WTC11 (cell line): ENCODE data around the gene ALG2. TPM values are rescaled to one million over a fixed set of nuclear protein-coding genes. Genes with fewer than 3 reads are reported as not detected.

Experiments used
- ATAC-seq: fragments of 200-7000 bp; cut with Tn5 transposase; 2 replicates; pipeline ENCODE4 v1.10.0; 2021; ENCODE audit warnings: mild to moderate bottlenecking, moderate library complexity
- CTCF ChIA-PET: fragments of 300-600 bp; sonication (Branson Sonifier 250); formaldehyde crosslinking; loops from one replicate; lab custom pipeline; 2021; ENCODE audit warnings: antibody characterized with exemption; lab: Charles Lee
- POLR2A ChIA-PET: fragments of 350-600 bp; sonication (Branson Sonifier 250); formaldehyde crosslinking; loops from one replicate; lab custom pipeline; 2021; ENCODE audit warnings: antibody characterized with exemption; lab: Charles Lee
- DNase-seq: peaks from one replicate; pipeline ENCODE4 v3.0.0; 2021; ENCODE audit warnings: low spot score
- H3K27ac Mint-ChIP-seq: 2 replicates; pipeline ENCODE4 v1.8.0; 2021; ENCODE audit warnings: mixed read lengths
- H3K27me3 Mint-ChIP-seq: 2 replicates; pipeline ENCODE4 v1.8.0; 2021; ENCODE audit warnings: low read depth, mild to moderate bottlenecking, moderate library complexity, mixed read lengths
- H3K36me3 Mint-ChIP-seq: 2 replicates; pipeline ENCODE4 v1.8.0; 2021; ENCODE audit warnings: mixed read lengths
- H3K4me1 Mint-ChIP-seq: 2 replicates; pipeline ENCODE4 v1.8.0; 2022; ENCODE audit warnings: mixed read lengths
- H3K4me3 Mint-ChIP-seq: 2 replicates; pipeline ENCODE4 v1.8.0; 2021; ENCODE audit warnings: mild to moderate bottlenecking, moderate library complexity, mixed read lengths
- H3K9me3 Mint-ChIP-seq: 2 replicates; pipeline ENCODE4 v1.8.0; 2021; ENCODE audit warnings: mixed read lengths
- ATF1 ChIP-seq: sonication (generic); formaldehyde crosslinking; IDR thresholded peaks from 2 replicates; pipeline ENCODE4 v1.8.1; 2023; ENCODE audit warnings: mild to moderate bottlenecking, moderate library complexity, missing genetic modification reagents
- ATF6 ChIP-seq: sonication (generic); formaldehyde crosslinking; IDR thresholded peaks from 2 replicates; pipeline ENCODE4 v1.8.1; 2023; ENCODE audit warnings: mild to moderate bottlenecking, missing genetic modification reagents
- CBFB ChIP-seq: sonication (generic); formaldehyde crosslinking; IDR thresholded peaks from 2 replicates; pipeline ENCODE4 v1.8.1; 2022; ENCODE audit warnings: mild to moderate bottlenecking, low read depth, missing genetic modification reagents
- SP1 ChIP-seq: sonication (generic); formaldehyde crosslinking; conservative IDR thresholded peaks from 2 replicates; pipeline ENCODE4 v1.8.1; 2022; ENCODE audit warnings: missing genetic modification reagents
- ZNF232 ChIP-seq: sonication (generic); formaldehyde crosslinking; IDR thresholded peaks from 2 replicates; pipeline ENCODE4 v1.8.0; 2022; ENCODE audit warnings: mild to moderate bottlenecking, missing genetic modification reagents
- ZNF281 ChIP-seq: sonication (generic); formaldehyde crosslinking; IDR thresholded peaks from 2 replicates; pipeline ENCODE4 v1.8.0; 2023; ENCODE audit warnings: mild to moderate bottlenecking, missing genetic modification reagents
- ZNF396 ChIP-seq: fragments of 250-450 bp; sonication (Bioruptor Pico); IDR thresholded peaks from 2 replicates; pipeline ENCODE4 v1.8.0; 2021; ENCODE audit warnings: mild to moderate bottlenecking, moderate library complexity, borderline replicate concordance
- total RNA-seq: library from RNA; stranded (reverse); gene quantifications from 3 replicates; pipeline ENCODE4 v1.2.3, GENCODE V29; 2021
- TF ChIP-seq, protein P1 (sequence below): fragments of 250-450 bp; sonication (Bioruptor Pico); IDR thresholded peaks from 2 replicates; pipeline ENCODE4 v1.8.0; 2021; ENCODE audit warnings: mild to moderate bottlenecking
- TF ChIP-seq, protein P2 (sequence below): fragments of 250-450 bp; sonication (Bioruptor Pico); IDR thresholded peaks from 2 replicates; pipeline ENCODE4 v1.9.0; 2021; ENCODE audit warnings: mild to moderate bottlenecking, borderline replicate concordance
- TF ChIP-seq, protein P3 (sequence below): sonication (generic); formaldehyde crosslinking; IDR thresholded peaks from 2 replicates; pipeline ENCODE4 v1.8.0; 2023; ENCODE audit warnings: missing genetic modification reagents, mild to moderate bottlenecking, borderline replicate concordance
- TF ChIP-seq, protein P4 (sequence below): fragments of 250-450 bp; sonication (Bioruptor Pico); IDR thresholded peaks from 2 replicates; pipeline ENCODE4 v1.9.0; 2021; ENCODE audit warnings: mild to moderate bottlenecking
- TF ChIP-seq, protein P5 (sequence below): fragments of 250-450 bp; sonication (Bioruptor Pico); IDR thresholded peaks from 2 replicates; pipeline ENCODE4 v1.9.0; 2021; ENCODE audit warnings: moderate library complexity, mild to moderate bottlenecking, inconsistent platforms, borderline replicate concordance

Gene ALG2
- total RNA-seq, 1 experiment from 2014 or later: 25.2 TPM

GRCh38 chr9:99180199-99180598 is 41.5 kb downstream of the ALG2 start (continued):
- TF ChIP-seq, protein P1, sequence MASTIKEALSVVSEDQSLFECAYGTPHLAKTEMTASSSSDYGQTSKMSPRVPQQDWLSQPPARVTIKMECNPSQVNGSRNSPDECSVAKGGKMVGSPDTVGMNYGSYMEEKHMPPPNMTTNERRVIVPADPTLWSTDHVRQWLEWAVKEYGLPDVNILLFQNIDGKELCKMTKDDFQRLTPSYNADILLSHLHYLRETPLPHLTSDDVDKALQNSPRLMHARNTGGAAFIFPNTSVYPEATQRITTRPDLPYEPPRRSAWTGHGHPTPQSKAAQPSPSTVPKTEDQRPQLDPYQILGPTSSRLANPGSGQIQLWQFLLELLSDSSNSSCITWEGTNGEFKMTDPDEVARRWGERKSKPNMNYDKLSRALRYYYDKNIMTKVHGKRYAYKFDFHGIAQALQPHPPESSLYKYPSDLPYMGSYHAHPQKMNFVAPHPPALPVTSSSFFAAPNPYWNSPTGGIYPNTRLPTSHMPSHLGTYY (CRISPR knock-in tag): no peak
- TF ChIP-seq, protein P2, sequence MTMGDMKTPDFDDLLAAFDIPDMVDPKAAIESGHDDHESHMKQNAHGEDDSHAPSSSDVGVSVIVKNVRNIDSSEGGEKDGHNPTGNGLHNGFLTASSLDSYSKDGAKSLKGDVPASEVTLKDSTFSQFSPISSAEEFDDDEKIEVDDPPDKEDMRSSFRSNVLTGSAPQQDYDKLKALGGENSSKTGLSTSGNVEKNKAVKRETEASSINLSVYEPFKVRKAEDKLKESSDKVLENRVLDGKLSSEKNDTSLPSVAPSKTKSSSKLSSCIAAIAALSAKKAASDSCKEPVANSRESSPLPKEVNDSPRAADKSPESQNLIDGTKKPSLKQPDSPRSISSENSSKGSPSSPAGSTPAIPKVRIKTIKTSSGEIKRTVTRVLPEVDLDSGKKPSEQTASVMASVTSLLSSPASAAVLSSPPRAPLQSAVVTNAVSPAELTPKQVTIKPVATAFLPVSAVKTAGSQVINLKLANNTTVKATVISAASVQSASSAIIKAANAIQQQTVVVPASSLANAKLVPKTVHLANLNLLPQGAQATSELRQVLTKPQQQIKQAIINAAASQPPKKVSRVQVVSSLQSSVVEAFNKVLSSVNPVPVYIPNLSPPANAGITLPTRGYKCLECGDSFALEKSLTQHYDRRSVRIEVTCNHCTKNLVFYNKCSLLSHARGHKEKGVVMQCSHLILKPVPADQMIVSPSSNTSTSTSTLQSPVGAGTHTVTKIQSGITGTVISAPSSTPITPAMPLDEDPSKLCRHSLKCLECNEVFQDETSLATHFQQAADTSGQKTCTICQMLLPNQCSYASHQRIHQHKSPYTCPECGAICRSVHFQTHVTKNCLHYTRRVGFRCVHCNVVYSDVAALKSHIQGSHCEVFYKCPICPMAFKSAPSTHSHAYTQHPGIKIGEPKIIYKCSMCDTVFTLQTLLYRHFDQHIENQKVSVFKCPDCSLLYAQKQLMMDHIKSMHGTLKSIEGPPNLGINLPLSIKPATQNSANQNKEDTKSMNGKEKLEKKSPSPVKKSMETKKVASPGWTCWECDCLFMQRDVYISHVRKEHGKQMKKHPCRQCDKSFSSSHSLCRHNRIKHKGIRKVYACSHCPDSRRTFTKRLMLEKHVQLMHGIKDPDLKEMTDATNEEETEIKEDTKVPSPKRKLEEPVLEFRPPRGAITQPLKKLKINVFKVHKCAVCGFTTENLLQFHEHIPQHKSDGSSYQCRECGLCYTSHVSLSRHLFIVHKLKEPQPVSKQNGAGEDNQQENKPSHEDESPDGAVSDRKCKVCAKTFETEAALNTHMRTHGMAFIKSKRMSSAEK (CRISPR knock-in tag): no peak
- no peak for TF ChIP-seq ATF1 (CRISPR knock-in tag)
- TF ChIP-seq ZNF396 (CRISPR knock-in tag): no peak
- TF ChIP-seq, protein P3, sequence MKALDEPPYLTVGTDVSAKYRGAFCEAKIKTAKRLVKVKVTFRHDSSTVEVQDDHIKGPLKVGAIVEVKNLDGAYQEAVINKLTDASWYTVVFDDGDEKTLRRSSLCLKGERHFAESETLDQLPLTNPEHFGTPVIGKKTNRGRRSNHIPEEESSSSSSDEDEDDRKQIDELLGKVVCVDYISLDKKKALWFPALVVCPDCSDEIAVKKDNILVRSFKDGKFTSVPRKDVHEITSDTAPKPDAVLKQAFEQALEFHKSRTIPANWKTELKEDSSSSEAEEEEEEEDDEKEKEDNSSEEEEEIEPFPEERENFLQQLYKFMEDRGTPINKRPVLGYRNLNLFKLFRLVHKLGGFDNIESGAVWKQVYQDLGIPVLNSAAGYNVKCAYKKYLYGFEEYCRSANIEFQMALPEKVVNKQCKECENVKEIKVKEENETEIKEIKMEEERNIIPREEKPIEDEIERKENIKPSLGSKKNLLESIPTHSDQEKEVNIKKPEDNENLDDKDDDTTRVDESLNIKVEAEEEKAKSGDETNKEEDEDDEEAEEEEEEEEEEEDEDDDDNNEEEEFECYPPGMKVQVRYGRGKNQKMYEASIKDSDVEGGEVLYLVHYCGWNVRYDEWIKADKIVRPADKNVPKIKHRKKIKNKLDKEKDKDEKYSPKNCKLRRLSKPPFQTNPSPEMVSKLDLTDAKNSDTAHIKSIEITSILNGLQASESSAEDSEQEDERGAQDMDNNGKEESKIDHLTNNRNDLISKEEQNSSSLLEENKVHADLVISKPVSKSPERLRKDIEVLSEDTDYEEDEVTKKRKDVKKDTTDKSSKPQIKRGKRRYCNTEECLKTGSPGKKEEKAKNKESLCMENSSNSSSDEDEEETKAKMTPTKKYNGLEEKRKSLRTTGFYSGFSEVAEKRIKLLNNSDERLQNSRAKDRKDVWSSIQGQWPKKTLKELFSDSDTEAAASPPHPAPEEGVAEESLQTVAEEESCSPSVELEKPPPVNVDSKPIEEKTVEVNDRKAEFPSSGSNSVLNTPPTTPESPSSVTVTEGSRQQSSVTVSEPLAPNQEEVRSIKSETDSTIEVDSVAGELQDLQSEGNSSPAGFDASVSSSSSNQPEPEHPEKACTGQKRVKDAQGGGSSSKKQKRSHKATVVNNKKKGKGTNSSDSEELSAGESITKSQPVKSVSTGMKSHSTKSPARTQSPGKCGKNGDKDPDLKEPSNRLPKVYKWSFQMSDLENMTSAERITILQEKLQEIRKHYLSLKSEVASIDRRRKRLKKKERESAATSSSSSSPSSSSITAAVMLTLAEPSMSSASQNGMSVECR (CRISPR knock-in tag): no peak
- TF ChIP-seq SP1: no peak
- TF ChIP-seq, protein P4, sequence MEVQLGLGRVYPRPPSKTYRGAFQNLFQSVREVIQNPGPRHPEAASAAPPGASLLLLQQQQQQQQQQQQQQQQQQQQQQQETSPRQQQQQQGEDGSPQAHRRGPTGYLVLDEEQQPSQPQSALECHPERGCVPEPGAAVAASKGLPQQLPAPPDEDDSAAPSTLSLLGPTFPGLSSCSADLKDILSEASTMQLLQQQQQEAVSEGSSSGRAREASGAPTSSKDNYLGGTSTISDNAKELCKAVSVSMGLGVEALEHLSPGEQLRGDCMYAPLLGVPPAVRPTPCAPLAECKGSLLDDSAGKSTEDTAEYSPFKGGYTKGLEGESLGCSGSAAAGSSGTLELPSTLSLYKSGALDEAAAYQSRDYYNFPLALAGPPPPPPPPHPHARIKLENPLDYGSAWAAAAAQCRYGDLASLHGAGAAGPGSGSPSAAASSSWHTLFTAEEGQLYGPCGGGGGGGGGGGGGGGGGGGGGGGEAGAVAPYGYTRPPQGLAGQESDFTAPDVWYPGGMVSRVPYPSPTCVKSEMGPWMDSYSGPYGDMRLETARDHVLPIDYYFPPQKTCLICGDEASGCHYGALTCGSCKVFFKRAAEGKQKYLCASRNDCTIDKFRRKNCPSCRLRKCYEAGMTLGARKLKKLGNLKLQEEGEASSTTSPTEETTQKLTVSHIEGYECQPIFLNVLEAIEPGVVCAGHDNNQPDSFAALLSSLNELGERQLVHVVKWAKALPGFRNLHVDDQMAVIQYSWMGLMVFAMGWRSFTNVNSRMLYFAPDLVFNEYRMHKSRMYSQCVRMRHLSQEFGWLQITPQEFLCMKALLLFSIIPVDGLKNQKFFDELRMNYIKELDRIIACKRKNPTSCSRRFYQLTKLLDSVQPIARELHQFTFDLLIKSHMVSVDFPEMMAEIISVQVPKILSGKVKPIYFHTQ: no peak

DNA sequence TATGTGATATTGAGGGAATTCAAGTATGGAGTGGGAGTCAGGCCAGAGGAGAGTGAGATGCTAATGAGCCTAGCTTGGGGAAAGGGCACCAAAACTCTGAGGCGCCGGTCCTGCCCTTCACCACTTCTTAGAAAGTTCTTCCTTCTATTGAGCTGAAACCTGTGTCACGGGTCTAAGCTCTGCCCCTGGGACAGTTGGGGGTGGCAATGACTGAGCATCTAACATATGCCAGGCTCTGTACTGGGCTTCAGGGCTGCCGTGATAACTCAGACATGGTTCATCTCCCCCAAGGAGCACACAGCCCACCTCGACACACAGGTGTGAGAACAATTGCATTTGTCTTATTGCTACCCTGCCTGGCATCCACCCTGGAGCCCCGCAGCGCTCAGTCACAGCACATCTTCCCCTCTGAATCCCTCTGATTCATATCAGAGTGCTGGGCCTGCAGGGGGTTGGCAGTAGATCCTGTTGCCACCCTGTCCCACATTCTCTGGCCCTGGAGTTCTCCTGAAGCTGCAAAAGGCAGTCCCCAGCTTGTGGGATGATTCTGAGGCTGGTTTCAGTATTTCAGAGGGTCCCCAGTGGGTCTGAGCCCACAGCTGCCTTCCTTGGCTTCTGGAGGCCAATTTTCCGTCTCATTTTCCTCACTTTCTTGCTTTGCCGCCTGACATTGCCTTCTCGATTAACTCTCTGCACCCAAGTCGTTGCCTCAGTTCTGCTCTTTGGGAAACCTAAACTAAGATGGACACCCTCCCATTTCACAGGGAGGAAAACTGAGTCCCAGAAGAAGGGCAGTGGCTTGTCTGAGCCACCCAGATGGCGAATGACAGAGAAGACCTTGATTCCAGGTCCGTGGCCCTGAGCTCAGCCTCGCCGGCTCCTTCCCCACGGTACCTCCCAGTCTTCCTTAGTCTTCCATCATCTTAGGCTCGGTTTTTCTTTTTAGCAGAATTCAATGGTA is 42.5 kb downstream of the ALG2 start:
- H3K27me3 Mint-ChIP-seq: no peaks in the 10 kb centered on the region; the same call in 1 of the 2 replicates
- H3K9me3 Mint-ChIP-seq: no peaks in the 10 kb centered on the region
- ChIA-PET CTCF (interaction anchor here (0.6 kb wide), 1 partner anchor 661 kb away, joined by 3 read pairs; no protein-coding TSS in a partner anchor), POLR2A (no interaction called here)
- H3K4me1 Mint-ChIP-seq: peaks cover 17% of the 10 kb centered on the region
- no peak overlapping the region for H3K4me3 Mint-ChIP-seq
- no peak for ATAC-seq
- DNase-seq: no peak
- H3K27ac Mint-ChIP-seq: no peak overlapping the region; the same call in 1 of the 2 replicates
- no peaks in the 10 kb centered on the region for H3K36me3 Mint-ChIP-seq
- TF ChIP-seq CBFB (CRISPR knock-in tag) (no peak), ATF6 (CRISPR knock-in tag) (no peak), ZNF232 (no peak), ZNF281 (CRISPR knock-in tag) (no peak)
- TF ChIP-seq, protein P5, sequence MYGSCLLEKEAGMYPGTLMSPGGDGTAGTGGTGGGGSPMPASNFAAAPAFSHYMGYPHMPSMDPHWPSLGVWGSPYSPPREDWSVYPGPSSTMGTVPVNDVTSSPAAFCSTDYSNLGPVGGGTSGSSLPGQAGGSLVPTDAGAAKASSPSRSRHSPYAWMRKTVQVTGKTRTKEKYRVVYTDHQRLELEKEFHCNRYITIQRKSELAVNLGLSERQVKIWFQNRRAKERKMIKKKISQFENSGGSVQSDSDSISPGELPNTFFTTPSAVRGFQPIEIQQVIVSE: no peak
